SK-N-SH (cell line): ENCODE measurements around the gene OSBPL9. TPM values are rescaled to one million over a fixed set of nuclear protein-coding genes. Genes with fewer than 3 reads are reported as not detected.

Experiments used
- CTCF ChIA-PET: fragments of 300-600, 350-600 bp; formaldehyde crosslinking; extraction: SDS; loops from one replicate; lab custom pipeline; 2021; lab: Yijun Ruan, JAX
- POLR2A ChIA-PET: fragments of 350-600 bp; sonication (Branson Sonifier 250); formaldehyde crosslinking; extraction: SDS; loops from one replicate; lab custom pipeline; 2020; ENCODE audit warnings: antibody characterized with exemption, inconsistent platforms; lab: Yijun Ruan, JAX
- DNase-seq: peaks from one replicate; pipeline ENCODE4 v3.0.0; 2012
- H2AFZ ChIP-seq: fragments of 200-600 bp; sonication (generic); 2 replicates; pipeline ENCODE4 v1.8.1; 2016; ENCODE audit warnings: antibody characterized with exemption, mild to moderate bottlenecking, low read depth
- H3F3A ChIP-seq: fragments of 200-600 bp; sonication (generic); replicated peaks from 2 replicates; pipeline ENCODE3; 2016; ENCODE audit warnings: antibody characterized with exemption, mild to moderate bottlenecking; ENCODE audit not compliant: insufficient read depth
- H3K27ac ChIP-seq, 2 experiments: fragments of 200-500 bp in 1 of 2; fragments of 200-600 bp in 1 of 2; sonication (Bioruptor generic) in 1 of 2; sonication (generic), shearing (Covaris generic) in 1 of 2; 2 replicates each; pipeline versions ENCODE4 v1.5.1 to v1.6.1; 2014 to 2016; ENCODE audit warnings: low read depth in 2 of 2, inconsistent platforms in 1 of 2, low read length in 1 of 2, mild to moderate bottlenecking in 1 of 2, mixed read lengths in 1 of 2
- H3K27me3 ChIP-seq: fragments of 200-600 bp; sonication (generic), shearing (Covaris generic); 2 replicates; pipeline ENCODE4 v1.6.1; 2016; ENCODE audit warnings: mixed run types; ENCODE audit not compliant: insufficient read depth
- H3K36me3 ChIP-seq, 2 experiments: fragments of 200-500 bp in 1 of 2; fragments of 200-600 bp in 1 of 2; sonication (Bioruptor generic) in 1 of 2; sonication (generic) in 1 of 2; replicated peaks in 1 of 2; 2 replicates each; pipeline versions ENCODE3 to v1.5.1; 2014 to 2016; ENCODE audit warnings: low read length in 1 of 2, mild to moderate bottlenecking in 1 of 2; ENCODE audit not compliant: insufficient read depth in 2 of 2, control insufficient read depth in 1 of 2
- H3K4me1 ChIP-seq, 2 experiments: fragments of 200-500 bp in 1 of 2; fragments of 200-600 bp in 1 of 2; sonication (Bioruptor generic) in 1 of 2; sonication (generic), shearing (Covaris generic) in 1 of 2; 2 replicates each; pipeline versions ENCODE4 v1.5.1 to v1.6.1; 2014 to 2016; ENCODE audit warnings: low read depth in 1 of 2, low read length in 1 of 2, mixed run types in 1 of 2; ENCODE audit not compliant: insufficient read depth in 2 of 2, control insufficient read depth in 1 of 2
- H3K4me2 ChIP-seq: fragments of 200-600 bp; sonication (generic), shearing (Covaris generic); 2 replicates; pipeline ENCODE4 v1.6.1; 2017; ENCODE audit warnings: mixed run types
- H3K4me3 ChIP-seq, 2 experiments: fragments of 200-500 bp in 1 of 2; fragments of 200-600 bp in 1 of 2; sonication (Bioruptor generic) in 1 of 2; sonication (generic), shearing (Covaris generic) in 1 of 2; 2 replicates each; pipeline versions ENCODE4 v1.5.1 to v1.8.1; 2014 to 2016; ENCODE audit warnings: low read depth in 2 of 2, inconsistent platforms in 1 of 2, low read length in 1 of 2, mild to moderate bottlenecking in 1 of 2, mixed read lengths in 1 of 2, moderate library complexity in 1 of 2
- H3K79me2 ChIP-seq: fragments of 200-600 bp; sonication (generic); 2 replicates; pipeline ENCODE4 v1.8.1; 2017; ENCODE audit warnings: mild to moderate bottlenecking; ENCODE audit not compliant: insufficient read depth
- H3K9ac ChIP-seq: fragments of 200-600 bp; sonication (generic); 2 replicates; pipeline ENCODE4 v1.6.1; 2017; ENCODE audit warnings: mixed run types
- H3K9me2 ChIP-seq: fragments of 200-600 bp; sonication (generic); 2 replicates; pipeline ENCODE4 v1.6.1; 2017; ENCODE audit warnings: mixed run types
- H3K9me3 ChIP-seq: fragments of 200-600 bp; sonication (generic); 2 replicates; pipeline ENCODE4 v1.6.1; 2017; ENCODE audit warnings: mixed run types, mild to moderate bottlenecking, moderate library complexity
- H4K20me1 ChIP-seq: fragments of 200-600 bp; sonication (generic); 2 replicates; pipeline ENCODE4 v1.6.1; 2017; ENCODE audit warnings: mild to moderate bottlenecking, mixed run types; ENCODE audit not compliant: insufficient read depth
- CHD2 ChIP-seq: fragments of 150-350 bp; IDR thresholded peaks from 2 replicates; pipeline ENCODE4 v1.6.1; 2018; ENCODE audit warnings: low read length; ENCODE audit not compliant: partially characterized antibody
- ELF1 ChIP-seq: IDR thresholded peaks from 2 replicates; pipeline ENCODE4 v1.4.0; 2012
- EZH2phosphoT487 ChIP-seq: fragments of 200-600 bp; sonication (generic); IDR thresholded peaks from 2 replicates; pipeline ENCODE4 v1.6.1; 2017; ENCODE audit warnings: low read depth, mixed run types, mild to moderate bottlenecking, antibody characterized with exemption, moderate library complexity, borderline replicate concordance
- FOSL2 ChIP-seq: IDR thresholded peaks from 2 replicates; pipeline ENCODE4 v1.4.0; 2012; ENCODE audit warnings: low read depth, mild to moderate bottlenecking, moderate library complexity, borderline replicate concordance
- FOXM1 ChIP-seq: IDR thresholded peaks from 2 replicates; pipeline ENCODE4 v1.4.0; 2012; ENCODE audit warnings: low read depth, mild to moderate bottlenecking
- GATA2 ChIP-seq: sonication (generic); formaldehyde crosslinking; IDR thresholded peaks from 2 replicates; pipeline ENCODE4 v1.5.0; 2020; ENCODE audit warnings: mild to moderate bottlenecking, missing genetic modification reagents
- MXI1 ChIP-seq: IDR thresholded peaks from 2 replicates; pipeline ENCODE4 v1.6.1; 2012; ENCODE audit warnings: mild to moderate bottlenecking, low read depth, low read length, improper control_type of control experiment
- NFIC ChIP-seq: IDR thresholded peaks from 2 replicates; pipeline ENCODE4 v1.4.0; 2012; ENCODE audit warnings: borderline replicate concordance
- NRF1 ChIP-seq: IDR thresholded peaks from 2 replicates; pipeline ENCODE4 v1.6.1; 2012; ENCODE audit warnings: low read depth, mild to moderate bottlenecking, low read length
- RCOR1 ChIP-seq: fragments of 150-350 bp; IDR thresholded peaks from 2 replicates; pipeline ENCODE4 v1.6.1; 2017; ENCODE audit warnings: antibody characterized with exemption, low read length
- RXRA ChIP-seq: IDR thresholded peaks from 2 replicates; pipeline ENCODE4 v1.4.0; 2012; ENCODE audit warnings: low read depth, mild to moderate bottlenecking, borderline replicate concordance
- SIN3A ChIP-seq: IDR thresholded peaks from 2 replicates; pipeline ENCODE4 v1.6.1; 2012; ENCODE audit warnings: low read depth, mild to moderate bottlenecking, low read length, moderate library complexity, borderline replicate concordance
- SMC3 ChIP-seq: IDR thresholded peaks from 2 replicates; pipeline ENCODE4 v1.6.1; 2012; ENCODE audit warnings: low read depth, low read length, improper control_type of control experiment
- TAF1 ChIP-seq: IDR thresholded peaks from 2 replicates; pipeline ENCODE4 v1.6.1; 2012; ENCODE audit warnings: low read depth, mild to moderate bottlenecking, low read length, moderate library complexity, borderline replicate concordance
- TCF12 ChIP-seq: IDR thresholded peaks from 2 replicates; pipeline ENCODE4 v1.4.0; 2012
- TEAD4 ChIP-seq: IDR thresholded peaks from 2 replicates; pipeline ENCODE4 v1.4.0; 2012; ENCODE audit warnings: mild to moderate bottlenecking, borderline replicate concordance; ENCODE audit not compliant: insufficient read depth
- YY1 ChIP-seq: IDR thresholded peaks from 2 replicates; pipeline ENCODE4 v1.4.0; 2012; ENCODE audit warnings: low read depth, mild to moderate bottlenecking
- WGBS: methylation state at CpG from one replicate; pipeline ENCODE4 v1.1.6; 2017; ENCODE audit warnings: low lambda C conversion rate; 5-methylcytosine and 5-hydroxymethylcytosine counted together
- polyA plus RNA-seq, 3 experiments: library from polyadenylated mRNA; depleted of rRNA; stranded (reverse); fragments of >200 nt; gene quantifications; 2 replicates each; pipeline ENCODE4 v1.2.3, GENCODE V29; 2012
- TF ChIP-seq, protein P1 (sequence below): IDR thresholded peaks from 2 replicates; pipeline ENCODE4 v1.4.0; 2012; ENCODE audit warnings: low read depth, borderline replicate concordance
- TF ChIP-seq, protein P2 (sequence below): IDR thresholded peaks from 2 replicates; pipeline ENCODE4 v1.6.1; 2012; ENCODE audit warnings: mild to moderate bottlenecking, low read depth, low read length, moderate library complexity
- TF ChIP-seq, protein P3 (sequence below): fragments of 150-350 bp; IDR thresholded peaks from 2 replicates; pipeline ENCODE4 v1.6.1; 2017; ENCODE audit warnings: antibody characterized with exemption, low read length, low read depth, borderline replicate concordance
- TF ChIP-seq, protein P4 (sequence below): IDR thresholded peaks from 2 replicates; pipeline ENCODE4 v1.4.0; 2012; ENCODE audit warnings: low read depth, borderline replicate concordance

Gene OSBPL9
- polyA plus RNA-seq, 1 of the 3 experiments (the other 2 are of a cell fraction) = 43.9 TPM

DNA sequence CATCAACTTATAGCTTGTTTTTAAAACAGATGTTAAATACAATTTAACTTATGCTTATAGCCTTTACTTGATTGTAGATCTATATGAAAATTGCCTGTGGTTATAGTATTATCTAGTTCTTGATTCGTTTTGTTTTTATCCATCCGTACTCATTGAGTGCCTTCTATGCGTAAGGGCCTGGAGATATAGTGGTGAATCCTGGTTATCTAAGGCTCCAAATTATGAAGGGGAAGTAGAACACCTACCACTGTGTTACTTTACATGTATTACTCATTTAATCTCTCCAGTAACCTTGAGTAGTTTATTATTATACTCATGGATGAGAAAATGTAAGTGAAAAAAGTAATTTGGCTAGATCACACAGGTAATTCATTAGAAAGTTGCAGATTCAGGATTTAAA, 121.8 kb downstream of the OSBPL9 start:
- no peaks in the 10 kb centered on the region for H3K9me3 ChIP-seq
- H3K9me2 ChIP-seq = no peaks in the 10 kb centered on the region
- H3K36me3 ChIP-seq = peaks cover 0 to 15% of the 10 kb centered on the region in 2 experiments
- H3K9ac ChIP-seq = no peak overlapping the region
- peaks cover 56% of the 10 kb centered on the region for H4K20me1 ChIP-seq
- no peak overlapping the region for H3K4me2 ChIP-seq
- no peak for DNase-seq
- H3K4me3 ChIP-seq = no peak overlapping the region
- no peaks in the 10 kb centered on the region for H3K27me3 ChIP-seq
- peaks cover 24% of the 10 kb centered on the region for H3F3A ChIP-seq
- H3K27ac ChIP-seq = no peak overlapping the region
- no peak overlapping the region for H2AFZ ChIP-seq
- POLR2A ChIA-PET = no interaction called here
- H3K4me1 ChIP-seq = peaks cover 14 to 33% of the 10 kb centered on the region in 2 experiments
- WGBS = 83% methylated on average over 3 of the region's 3 CpGs
- H3K79me2 ChIP-seq = peaks cover 96% of the 10 kb centered on the region
- CTCF ChIA-PET = interaction anchor here (0.6 to 1.5 kb wide), 3 partner anchors 30 to 111 kb away, joined by 3 read pairs; no protein-coding TSS in a partner anchor
- TF ChIP-seq GATA2 (CRISPR knock-in tag) (no peak), CHD2 (no peak), FOXM1 (no peak), TEAD4 (no peak), EZH2phosphoT487 (no peak), NFIC (no peak)
- TF ChIP-seq, protein P1, sequence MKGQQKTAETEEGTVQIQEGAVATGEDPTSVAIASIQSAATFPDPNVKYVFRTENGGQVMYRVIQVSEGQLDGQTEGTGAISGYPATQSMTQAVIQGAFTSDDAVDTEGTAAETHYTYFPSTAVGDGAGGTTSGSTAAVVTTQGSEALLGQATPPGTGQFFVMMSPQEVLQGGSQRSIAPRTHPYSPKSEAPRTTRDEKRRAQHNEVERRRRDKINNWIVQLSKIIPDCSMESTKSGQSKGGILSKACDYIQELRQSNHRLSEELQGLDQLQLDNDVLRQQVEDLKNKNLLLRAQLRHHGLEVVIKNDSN = no peak

DNA sequence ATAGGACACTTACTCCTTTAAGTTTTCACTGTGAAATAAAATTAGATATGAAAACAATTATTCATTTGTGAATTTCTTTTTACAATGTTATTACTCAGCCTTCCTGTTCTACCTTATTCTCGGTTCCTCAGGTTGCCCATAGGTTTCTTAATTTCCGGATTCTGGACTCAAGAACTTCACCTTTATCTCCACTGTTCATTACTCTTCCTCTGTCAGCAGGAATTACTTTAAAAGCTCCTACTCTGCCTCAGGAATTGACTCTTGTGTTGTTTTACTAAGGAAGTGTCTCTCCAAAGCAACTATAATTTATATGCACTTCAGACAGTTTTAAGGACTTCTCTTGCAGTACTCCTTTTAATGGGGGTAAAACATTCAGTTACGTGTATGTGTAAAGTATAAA, 123.8 kb downstream of the OSBPL9 start:
- H3K4me2 ChIP-seq = no peak overlapping the region
- no peaks in the 10 kb centered on the region for H3K9me2 ChIP-seq
- no peak overlapping the region for H2AFZ ChIP-seq
- H3K79me2 ChIP-seq = peaks cover 89% of the 10 kb centered on the region
- POLR2A ChIA-PET = no interaction called here
- H3K27ac ChIP-seq = no peak overlapping the region
- H3K9ac ChIP-seq = no peak overlapping the region
- H3K36me3 ChIP-seq = peaks cover 0 to 19% of the 10 kb centered on the region in 2 experiments
- peaks cover 7 to 18% of the 10 kb centered on the region in 2 experiments; a peak in 3 of 4 replicates for H3K4me1 ChIP-seq
- CTCF ChIA-PET = interaction anchor here (0.7 to 1.2 kb wide), 2 partner anchors 15 to 29 kb away, joined by 3 to 5 read pairs; no protein-coding TSS in a partner anchor
- H4K20me1 ChIP-seq = peaks cover 40% of the 10 kb centered on the region
- no peaks in the 10 kb centered on the region for H3K9me3 ChIP-seq
- WGBS = 98% methylated on average over 3 of the region's 3 CpGs
- H3F3A ChIP-seq = peaks cover 20% of the 10 kb centered on the region
- DNase-seq = no peak
- H3K27me3 ChIP-seq = no peaks in the 10 kb centered on the region
- H3K4me3 ChIP-seq = no peak overlapping the region
- TF ChIP-seq TEAD4 (no peak), EZH2phosphoT487 (no peak), SMC3 (no peak), SIN3A (no peak), YY1 (no peak), RXRA (no peak), MXI1 (no peak), TCF12 (no peak), FOXM1 (no peak), TAF1 (no peak), GATA2 (CRISPR knock-in tag) (no peak), ELF1 (no peak), FOSL2 (no peak), NRF1 (no peak), RCOR1 (no peak)
- TF ChIP-seq, protein P2, sequence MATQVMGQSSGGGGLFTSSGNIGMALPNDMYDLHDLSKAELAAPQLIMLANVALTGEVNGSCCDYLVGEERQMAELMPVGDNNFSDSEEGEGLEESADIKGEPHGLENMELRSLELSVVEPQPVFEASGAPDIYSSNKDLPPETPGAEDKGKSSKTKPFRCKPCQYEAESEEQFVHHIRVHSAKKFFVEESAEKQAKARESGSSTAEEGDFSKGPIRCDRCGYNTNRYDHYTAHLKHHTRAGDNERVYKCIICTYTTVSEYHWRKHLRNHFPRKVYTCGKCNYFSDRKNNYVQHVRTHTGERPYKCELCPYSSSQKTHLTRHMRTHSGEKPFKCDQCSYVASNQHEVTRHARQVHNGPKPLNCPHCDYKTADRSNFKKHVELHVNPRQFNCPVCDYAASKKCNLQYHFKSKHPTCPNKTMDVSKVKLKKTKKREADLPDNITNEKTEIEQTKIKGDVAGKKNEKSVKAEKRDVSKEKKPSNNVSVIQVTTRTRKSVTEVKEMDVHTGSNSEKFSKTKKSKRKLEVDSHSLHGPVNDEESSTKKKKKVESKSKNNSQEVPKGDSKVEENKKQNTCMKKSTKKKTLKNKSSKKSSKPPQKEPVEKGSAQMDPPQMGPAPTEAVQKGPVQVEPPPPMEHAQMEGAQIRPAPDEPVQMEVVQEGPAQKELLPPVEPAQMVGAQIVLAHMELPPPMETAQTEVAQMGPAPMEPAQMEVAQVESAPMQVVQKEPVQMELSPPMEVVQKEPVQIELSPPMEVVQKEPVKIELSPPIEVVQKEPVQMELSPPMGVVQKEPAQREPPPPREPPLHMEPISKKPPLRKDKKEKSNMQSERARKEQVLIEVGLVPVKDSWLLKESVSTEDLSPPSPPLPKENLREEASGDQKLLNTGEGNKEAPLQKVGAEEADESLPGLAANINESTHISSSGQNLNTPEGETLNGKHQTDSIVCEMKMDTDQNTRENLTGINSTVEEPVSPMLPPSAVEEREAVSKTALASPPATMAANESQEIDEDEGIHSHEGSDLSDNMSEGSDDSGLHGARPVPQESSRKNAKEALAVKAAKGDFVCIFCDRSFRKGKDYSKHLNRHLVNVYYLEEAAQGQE = no peak
- TF ChIP-seq, protein P3, sequence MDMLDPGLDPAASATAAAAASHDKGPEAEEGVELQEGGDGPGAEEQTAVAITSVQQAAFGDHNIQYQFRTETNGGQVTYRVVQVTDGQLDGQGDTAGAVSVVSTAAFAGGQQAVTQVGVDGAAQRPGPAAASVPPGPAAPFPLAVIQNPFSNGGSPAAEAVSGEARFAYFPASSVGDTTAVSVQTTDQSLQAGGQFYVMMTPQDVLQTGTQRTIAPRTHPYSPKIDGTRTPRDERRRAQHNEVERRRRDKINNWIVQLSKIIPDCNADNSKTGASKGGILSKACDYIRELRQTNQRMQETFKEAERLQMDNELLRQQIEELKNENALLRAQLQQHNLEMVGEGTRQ = no peak
- TF ChIP-seq, protein P4, sequence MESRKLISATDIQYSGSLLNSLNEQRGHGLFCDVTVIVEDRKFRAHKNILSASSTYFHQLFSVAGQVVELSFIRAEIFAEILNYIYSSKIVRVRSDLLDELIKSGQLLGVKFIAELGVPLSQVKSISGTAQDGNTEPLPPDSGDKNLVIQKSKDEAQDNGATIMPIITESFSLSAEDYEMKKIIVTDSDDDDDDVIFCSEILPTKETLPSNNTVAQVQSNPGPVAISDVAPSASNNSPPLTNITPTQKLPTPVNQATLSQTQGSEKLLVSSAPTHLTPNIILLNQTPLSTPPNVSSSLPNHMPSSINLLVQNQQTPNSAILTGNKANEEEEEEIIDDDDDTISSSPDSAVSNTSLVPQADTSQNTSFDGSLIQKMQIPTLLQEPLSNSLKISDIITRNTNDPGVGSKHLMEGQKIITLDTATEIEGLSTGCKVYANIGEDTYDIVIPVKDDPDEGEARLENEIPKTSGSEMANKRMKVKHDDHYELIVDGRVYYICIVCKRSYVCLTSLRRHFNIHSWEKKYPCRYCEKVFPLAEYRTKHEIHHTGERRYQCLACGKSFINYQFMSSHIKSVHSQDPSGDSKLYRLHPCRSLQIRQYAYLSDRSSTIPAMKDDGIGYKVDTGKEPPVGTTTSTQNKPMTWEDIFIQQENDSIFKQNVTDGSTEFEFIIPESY = no peak
